Stimulated activated CD4-positive, alpha-beta T cell treated with anti-CD3 and anti-CD28 coated beads, Interleukin-2, amount 100 ng/mL, for 4 hours (primary cell): ENCODE results near the gene KAZN.

Experiments
- DNase-seq: peaks from one replicate; pipeline ENCODE4 v3.0.0-alpha.2; 2020; ENCODE audit warnings: low read depth

The KAZN gene

GRCh38 chr1:14715266-14715665 lies 116.8 kb downstream of the KAZN start:
- no peak for DNase-seq

- no peak for DNase-seq
Measured at GRCh38 chr1:14715802-14716201, 117.3 kb downstream of the KAZN start.

- DNase-seq: no peak
Measured at GRCh38 chr1:14716474-14716873, 118.0 kb downstream of the KAZN start.

GRCh38 chr1:14718476-14718875 lies 120.0 kb downstream of the KAZN start:
- DNase-seq: no peak

- DNase-seq: no peak
Measured at GRCh38 chr1:14723401-14723800, 124.9 kb downstream of the KAZN start.

- DNase-seq: no peak
Measured at GRCh38 chr1:14724246-14724645, 125.8 kb downstream of the KAZN start.

GRCh38 chr1:14724678-14725077 lies 126.2 kb downstream of the KAZN start:
- no peak for DNase-seq

GRCh38 chr1:14725238-14725637 lies 126.8 kb downstream of the KAZN start:
- DNase-seq: no peak

GRCh38 chr1:14725695-14726094 lies 127.2 kb downstream of the KAZN start:
- DNase-seq: no peak

- DNase-seq: no peak
Measured at GRCh38 chr1:14726606-14727005, 128.1 kb downstream of the KAZN start.

- no peak for DNase-seq
Measured at GRCh38 chr1:14728516-14728915, 130.0 kb downstream of the KAZN start.

- DNase-seq: no peak
Measured at GRCh38 chr1:14732728-14733047, 134.2 kb downstream of the KAZN start.

GRCh38 chr1:14733048-14733778 lies 134.7 kb downstream of the KAZN start:
- no peak for DNase-seq

- DNase-seq: no peak
Measured at GRCh38 chr1:14733779-14734140, 135.3 kb downstream of the KAZN start.

- no peak for DNase-seq
Measured at GRCh38 chr1:14735841-14736240, 137.4 kb downstream of the KAZN start.

- DNase-seq: no peak
Measured at GRCh38 chr1:14737561-14738094, 139.1 kb downstream of the KAZN start.

GRCh38 chr1:14738235-14738634 lies 139.8 kb downstream of the KAZN start:
- DNase-seq: no peak

- no peak for DNase-seq
Measured at GRCh38 chr1:14738647-14739046, 140.2 kb downstream of the KAZN start.

GRCh38 chr1:14739082-14739832 lies 140.8 kb downstream of the KAZN start:
- no peak for DNase-seq

GRCh38 chr1:14740016-14740415 lies 141.5 kb downstream of the KAZN start:
- DNase-seq: no peak

GRCh38 chr1:14741082-14741481 lies 142.6 kb downstream of the KAZN start:
- no peak for DNase-seq

- DNase-seq: no peak
Measured at GRCh38 chr1:14741532-14741931, 143.0 kb downstream of the KAZN start.

GRCh38 chr1:14742181-14742980 lies 143.9 kb downstream of the KAZN start:
- DNase-seq: no peak
